Muscle of arm (tissue), 12 donors: ENCODE results near the gene AMTN. TPM values are rescaled to one million over a fixed set of nuclear protein-coding genes. Genes with fewer than 3 reads are reported as not detected.

Source experiments
- DNase-seq: peaks from one replicate; pipeline ENCODE4 v3.0.0-alpha.2; 2013
- polyA plus RNA-seq, 12 donors: library from polyadenylated mRNA; unstranded; fragments of 120-200 nt; gene quantifications; one replicate each; pipeline ENCODE4 v1.2.1, GENCODE V29; 2013; ENCODE audit not compliant: insufficient read length in 12 of 12

Gene AMTN
- polyA plus RNA-seq, 12 donors = not detected

GRCh38 chr4:70559924-70560323, 41.6 kb downstream of the AMTN start:
- no peak for DNase-seq

- no peak for DNase-seq
Observed at GRCh38 chr4:70564033-70564432, 45.7 kb downstream of the AMTN start.

GRCh38 chr4:70570796-70571195, 52.4 kb downstream of the AMTN start:
- no peak for DNase-seq

- no peak for DNase-seq
Observed at GRCh38 chr4:70571772-70572171, 53.4 kb downstream of the AMTN start.

GRCh38 chr4:70575964-70576363, 57.6 kb downstream of the AMTN start:
- no peak for DNase-seq

GRCh38 chr4:70577220-70577927, 59.0 kb downstream of the AMTN start:
- no peak for DNase-seq

- no peak for DNase-seq
Observed at GRCh38 chr4:70581980-70582379, 63.6 kb downstream of the AMTN start.

Other genes starting within 250 kb of the AMTN start
- gene CABS1, start 183.6 kb upstream of the AMTN start, polyA plus RNA-seq = under 1 TPM in 2 of 12 donors, not detected in 10; 0.11 to 0.12 TPM
- under 1 TPM in 1 of 12 donors, not detected in 11; 0.36 TPM for gene SMR3A, start 157.8 kb upstream of the AMTN start, polyA plus RNA-seq
- under 1 TPM in 1 of 12 donors, not detected in 11; 0.26 TPM for gene SMR3B, start 135.4 kb upstream of the AMTN start, polyA plus RNA-seq
- not detected for gene OPRPN, start 120.6 kb upstream of the AMTN start, polyA plus RNA-seq
- gene MUC7, start 46.4 kb upstream of the AMTN start, polyA plus RNA-seq = under 1 TPM in 1 of 12 donors, not detected in 11; 0.21 TPM
- under 1 TPM in 1 of 12 donors, not detected in 11; 0.08 TPM for gene AMBN, start 73.7 kb downstream of the AMTN start, polyA plus RNA-seq
- 1 to 10 TPM in 11 of 12 donors, not detected in 1; 1.4 to 4.8 (median 3.7) TPM for gene ENAM, start 110.2 kb downstream of the AMTN start, polyA plus RNA-seq
- gene JCHAIN, start 147.9 kb downstream of the AMTN start, polyA plus RNA-seq = 1 to 10 TPM in 9 of 12 donors, under 1 TPM in 1, not detected in 2; 0.38 to 7.1 (median 1.4) TPM
- 10 to 100 TPM in 11 of 12 donors, not detected in 1; 19.0 to 29.4 (median 24.1) TPM for gene UTP3, start 170.0 kb downstream of the AMTN start, polyA plus RNA-seq
- gene RUFY3, start 203.4 kb downstream of the AMTN start, polyA plus RNA-seq = 100 to 1,000 TPM in 3 of 12 donors, 10 to 100 TPM in 8, not detected in 1; 50.2 to 154 (median 93.2) TPM